ENCODE results near the gene MYO16.

MYO16 gene

DNA sequence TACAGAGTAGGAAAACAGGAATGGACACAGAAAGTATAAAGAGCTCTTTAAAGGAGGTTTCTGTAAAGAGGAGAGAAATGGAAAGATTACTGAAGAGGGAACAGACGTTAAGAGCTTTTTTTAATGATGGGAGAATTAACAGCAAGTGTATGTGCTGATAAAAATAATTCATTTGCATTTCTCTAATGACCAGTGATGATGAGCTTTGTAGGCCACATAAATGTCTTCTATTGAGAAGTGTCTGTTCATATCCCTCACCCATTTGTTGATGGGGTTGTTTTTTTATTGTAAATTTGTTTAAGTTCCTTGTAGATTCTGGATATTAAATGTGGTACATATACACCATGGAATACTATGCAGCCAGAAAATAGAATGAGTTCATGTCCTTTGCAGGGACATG is 40.0 kb downstream of the MYO16 start:
- Histone ChIP-seq H3K4me1 (ENCODE audit: insufficient read depth, low read length, poor library complexity, severe bottlenecking) (no peaks in the 10 kb centered on the region), H3K4me3 (ENCODE audit: low read length, poor library complexity, severe bottlenecking) (no peak overlapping the region), H3K9me3 (ENCODE audit: insufficient read depth, low read depth, low read length) (no peaks in the 10 kb centered on the region), H3K9ac (ENCODE audit: low read depth, low read length, poor library complexity, severe bottlenecking) (no peak overlapping the region), H3K36me3 (ENCODE audit: insufficient read depth, low read length) (no peaks in the 10 kb centered on the region), H3K9me2 (replicated peaks; ENCODE audit: low read depth, low read length) (no peaks in the 10 kb centered on the region), H3K27me3 (ENCODE audit: insufficient read depth, low read length, poor library complexity, severe bottlenecking) (no peaks in the 10 kb centered on the region), H2AFZ (ENCODE audit: low read length) (no peak overlapping the region), H4K20me1 (ENCODE audit: insufficient read depth, low read length, poor library complexity, severe bottlenecking) (no peaks in the 10 kb centered on the region), H3K79me2 (ENCODE audit: insufficient read depth, low read length) (no peaks in the 10 kb centered on the region), H3K4me2 (ENCODE audit: low read depth, low read length, poor library complexity, severe bottlenecking) (no peak overlapping the region), H3F3A (ENCODE audit: low read depth) (no peaks in the 10 kb centered on the region)
- TF ChIP-seq, protein P1, sequence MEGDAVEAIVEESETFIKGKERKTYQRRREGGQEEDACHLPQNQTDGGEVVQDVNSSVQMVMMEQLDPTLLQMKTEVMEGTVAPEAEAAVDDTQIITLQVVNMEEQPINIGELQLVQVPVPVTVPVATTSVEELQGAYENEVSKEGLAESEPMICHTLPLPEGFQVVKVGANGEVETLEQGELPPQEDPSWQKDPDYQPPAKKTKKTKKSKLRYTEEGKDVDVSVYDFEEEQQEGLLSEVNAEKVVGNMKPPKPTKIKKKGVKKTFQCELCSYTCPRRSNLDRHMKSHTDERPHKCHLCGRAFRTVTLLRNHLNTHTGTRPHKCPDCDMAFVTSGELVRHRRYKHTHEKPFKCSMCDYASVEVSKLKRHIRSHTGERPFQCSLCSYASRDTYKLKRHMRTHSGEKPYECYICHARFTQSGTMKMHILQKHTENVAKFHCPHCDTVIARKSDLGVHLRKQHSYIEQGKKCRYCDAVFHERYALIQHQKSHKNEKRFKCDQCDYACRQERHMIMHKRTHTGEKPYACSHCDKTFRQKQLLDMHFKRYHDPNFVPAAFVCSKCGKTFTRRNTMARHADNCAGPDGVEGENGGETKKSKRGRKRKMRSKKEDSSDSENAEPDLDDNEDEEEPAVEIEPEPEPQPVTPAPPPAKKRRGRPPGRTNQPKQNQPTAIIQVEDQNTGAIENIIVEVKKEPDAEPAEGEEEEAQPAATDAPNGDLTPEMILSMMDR (conservative IDR thresholded peaks at IDR 0.05; ENCODE audit: low read length), result no peak
- TF ChIP-seq EZH2phosphoT487 (IDR thresholded peaks at IDR 0.05; ENCODE audit: borderline replicate concordance), result no peak

DNA sequence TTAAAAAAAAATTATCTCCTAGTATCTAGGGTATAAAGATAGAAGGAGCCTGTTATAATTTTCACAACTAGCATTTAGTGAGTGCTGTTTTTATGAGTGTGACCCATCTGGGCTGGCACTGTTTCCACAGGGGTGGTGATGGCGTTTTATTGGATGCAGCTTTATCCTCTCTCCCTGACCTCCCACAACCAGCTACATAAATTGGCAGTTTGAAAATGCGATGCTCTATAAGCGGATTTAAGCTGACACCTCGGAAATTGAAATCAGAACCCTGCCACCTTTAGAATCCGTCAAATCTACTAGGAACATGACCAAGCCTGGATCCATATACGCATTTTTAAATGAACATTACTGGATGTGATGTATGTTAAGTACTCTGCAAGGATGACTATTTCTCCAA is 44.9 kb downstream of the MYO16 start:
- H2AFZ ChIP-seq (ENCODE audit: low read length), result no peak overlapping the region
- no peaks in the 10 kb centered on the region for H4K20me1 ChIP-seq (ENCODE audit: insufficient read depth, low read length, poor library complexity, severe bottlenecking)
- TF ChIP-seq, protein P1 (conservative IDR thresholded peaks at IDR 0.05; ENCODE audit: low read length), result no peak
- TF ChIP-seq EZH2phosphoT487 (IDR thresholded peaks at IDR 0.05; ENCODE audit: borderline replicate concordance), result no peak
- no peak overlapping the region for H3K4me2 ChIP-seq (ENCODE audit: low read depth, low read length, poor library complexity, severe bottlenecking)
- no peaks in the 10 kb centered on the region for H3K27me3 ChIP-seq (ENCODE audit: insufficient read depth, low read length, poor library complexity, severe bottlenecking)
- H3F3A ChIP-seq (ENCODE audit: low read depth), result no peaks in the 10 kb centered on the region
- no peak overlapping the region for H3K4me3 ChIP-seq (ENCODE audit: low read length, poor library complexity, severe bottlenecking)
- H3K9ac ChIP-seq (ENCODE audit: low read depth, low read length, poor library complexity, severe bottlenecking), result no peak overlapping the region
- H3K36me3 ChIP-seq (ENCODE audit: insufficient read depth, low read length), result no peaks in the 10 kb centered on the region
- H3K9me2 ChIP-seq (replicated peaks; ENCODE audit: low read depth, low read length), result no peaks in the 10 kb centered on the region
- no peaks in the 10 kb centered on the region for H3K79me2 ChIP-seq (ENCODE audit: insufficient read depth, low read length)
- H3K4me1 ChIP-seq (ENCODE audit: insufficient read depth, low read length, poor library complexity, severe bottlenecking), result no peaks in the 10 kb centered on the region
- no peaks in the 10 kb centered on the region for H3K9me3 ChIP-seq (ENCODE audit: insufficient read depth, low read depth, low read length)

DNA sequence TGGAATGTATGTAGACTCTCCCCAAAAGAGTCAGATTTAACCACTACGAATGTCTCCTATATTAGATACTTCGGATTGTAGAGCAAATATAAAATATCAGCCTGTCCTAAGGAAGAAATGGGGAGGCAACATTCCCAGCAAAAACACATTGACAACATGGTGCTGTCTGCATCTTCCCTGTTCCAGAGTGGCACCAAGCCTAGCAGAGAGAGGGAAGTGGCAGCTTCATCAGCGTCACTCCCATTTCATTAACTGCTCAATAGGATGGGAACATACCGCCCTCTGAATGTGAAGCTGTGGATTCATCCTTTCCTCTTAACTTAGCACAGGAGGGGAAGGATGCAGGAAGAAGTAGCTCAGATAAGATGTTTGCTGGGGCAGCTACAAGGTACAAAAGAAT is 45.4 kb downstream of the MYO16 start:
- Histone ChIP-seq H3K27me3 (ENCODE audit: insufficient read depth, low read length, poor library complexity, severe bottlenecking) (no peaks in the 10 kb centered on the region), H3K4me3 (ENCODE audit: low read length, poor library complexity, severe bottlenecking) (no peak overlapping the region), H3K9me2 (replicated peaks; ENCODE audit: low read depth, low read length) (no peaks in the 10 kb centered on the region), H3K9me3 (ENCODE audit: insufficient read depth, low read depth, low read length) (no peaks in the 10 kb centered on the region), H3K9ac (ENCODE audit: low read depth, low read length, poor library complexity, severe bottlenecking) (no peak overlapping the region), H3K79me2 (ENCODE audit: insufficient read depth, low read length) (no peaks in the 10 kb centered on the region), H3K4me2 (ENCODE audit: low read depth, low read length, poor library complexity, severe bottlenecking) (no peak overlapping the region), H3K36me3 (ENCODE audit: insufficient read depth, low read length) (no peaks in the 10 kb centered on the region), H4K20me1 (ENCODE audit: insufficient read depth, low read length, poor library complexity, severe bottlenecking) (no peaks in the 10 kb centered on the region), H3F3A (ENCODE audit: low read depth) (no peaks in the 10 kb centered on the region), H2AFZ (ENCODE audit: low read length) (no peak overlapping the region), H3K4me1 (ENCODE audit: insufficient read depth, low read length, poor library complexity, severe bottlenecking) (no peaks in the 10 kb centered on the region)
- TF ChIP-seq, protein P1 (conservative IDR thresholded peaks at IDR 0.05; ENCODE audit: low read length), result no peak
- TF ChIP-seq EZH2phosphoT487 (IDR thresholded peaks at IDR 0.05; ENCODE audit: borderline replicate concordance), result no peak
